ENCODE data around the gene NIPSNAP2. TPM values are rescaled to one million over a fixed set of nuclear protein-coding genes. Genes with fewer than 3 reads are reported as not detected.

Gene NIPSNAP2
- total RNA-seq, 1 donor from 2014 or later, result 33.3 TPM

- no peak for DNase-seq (ENCODE audit: low spot score in 2 of 2)
- Histone ChIP-seq H3K27ac (no peak overlapping the region), H3K27me3 (no peaks in the 10 kb centered on the region), H3K36me3 (peaks cover 30 to 49% of the 10 kb centered on the region in 2 donors), H3K4me3 (no peak overlapping the region), H3K4me1 (no peaks in the 10 kb centered on the region), H3K9me3 (no peaks in the 10 kb centered on the region)
- no peak for TF ChIP-seq CTCF (IDR thresholded peaks at IDR 0.05)
- intact Hi-C loops (cut with DNase I), result no loop called here
Observed at GRCh38 chr7:55977831-55978230, 13.4 kb downstream of the NIPSNAP2 start.

GRCh38 chr7:55980266-55980665 is 15.9 kb downstream of the NIPSNAP2 start:
- Histone ChIP-seq H3K27me3 (no peaks in the 10 kb centered on the region), H3K27ac (no peak overlapping the region), H3K36me3 (peaks cover 54 to 73% of the 10 kb centered on the region in 2 donors), H3K4me1 (no peaks in the 10 kb centered on the region), H3K4me3 (no peak overlapping the region), H3K9me3 (no peaks in the 10 kb centered on the region)
- intact Hi-C loops (cut with DNase I), result no loop called here
- no peak for TF ChIP-seq CTCF (IDR thresholded peaks at IDR 0.05)
- DNase-seq (ENCODE audit: low spot score in 2 of 2), result no peak

- Histone ChIP-seq H3K9me3 (no peaks in the 10 kb centered on the region), H3K36me3 (peaks cover 66 to 89% of the 10 kb centered on the region in 2 donors), H3K27me3 (no peaks in the 10 kb centered on the region), H3K27ac (no peak overlapping the region), H3K4me1 (no peaks in the 10 kb centered on the region), H3K4me3 (no peak overlapping the region)
- no peak for DNase-seq (ENCODE audit: low spot score in 2 of 2)
- intact Hi-C loops (cut with DNase I), result no loop called here
- TF ChIP-seq CTCF (IDR thresholded peaks at IDR 0.05), result no peak
Observed at GRCh38 chr7:55983537-55983936, 19.2 kb downstream of the NIPSNAP2 start.

GRCh38 chr7:55992346-55992745 is 28.0 kb downstream of the NIPSNAP2 start:
- peaks cover 45 to 57% of the 10 kb centered on the region in 2 donors for H3K36me3 ChIP-seq

GRCh38 chr7:55996856-55997500 is 32.6 kb downstream of the NIPSNAP2 start:
- Histone ChIP-seq H3K27me3 (no peaks in the 10 kb centered on the region), H3K27ac (no peak overlapping the region), H3K4me1 (no peaks in the 10 kb centered on the region), H3K4me3 (no peak overlapping the region), H3K9me3 (no peaks in the 10 kb centered on the region), H3K36me3 (peaks cover 52 to 55% of the 10 kb centered on the region in 2 donors)
- intact Hi-C loops (cut with DNase I), result no loop called here
- TF ChIP-seq CTCF (IDR thresholded peaks at IDR 0.05), result no peak
- DNase-seq (ENCODE audit: low spot score in 2 of 2), result no peak

More at GRCh38 chr7:55992346-55992745, 28.0 kb downstream of the NIPSNAP2 start:
- intact Hi-C loops (cut with DNase I), result no loop called here
- no peak overlapping the region for H3K4me3 ChIP-seq
- no peaks in the 10 kb centered on the region for H3K27me3 ChIP-seq
- no peak for DNase-seq (ENCODE audit: low spot score in 2 of 2)
- no peaks in the 10 kb centered on the region for H3K4me1 ChIP-seq
- no peaks in the 10 kb centered on the region for H3K9me3 ChIP-seq
- H3K27ac ChIP-seq, result no peak overlapping the region
- TF ChIP-seq CTCF (IDR thresholded peaks at IDR 0.05), result no peak
